Activated CD4-positive, CD25-positive, alpha-beta regulatory T cell (primary cell): ENCODE data around the gene CETN3.

Experiments
- DNase-seq, 4 experiments: peaks; one replicate each; lab custom pipeline; 2025; lab: John Stamatoyannopoulos, UW

The CETN3 gene

DNA sequence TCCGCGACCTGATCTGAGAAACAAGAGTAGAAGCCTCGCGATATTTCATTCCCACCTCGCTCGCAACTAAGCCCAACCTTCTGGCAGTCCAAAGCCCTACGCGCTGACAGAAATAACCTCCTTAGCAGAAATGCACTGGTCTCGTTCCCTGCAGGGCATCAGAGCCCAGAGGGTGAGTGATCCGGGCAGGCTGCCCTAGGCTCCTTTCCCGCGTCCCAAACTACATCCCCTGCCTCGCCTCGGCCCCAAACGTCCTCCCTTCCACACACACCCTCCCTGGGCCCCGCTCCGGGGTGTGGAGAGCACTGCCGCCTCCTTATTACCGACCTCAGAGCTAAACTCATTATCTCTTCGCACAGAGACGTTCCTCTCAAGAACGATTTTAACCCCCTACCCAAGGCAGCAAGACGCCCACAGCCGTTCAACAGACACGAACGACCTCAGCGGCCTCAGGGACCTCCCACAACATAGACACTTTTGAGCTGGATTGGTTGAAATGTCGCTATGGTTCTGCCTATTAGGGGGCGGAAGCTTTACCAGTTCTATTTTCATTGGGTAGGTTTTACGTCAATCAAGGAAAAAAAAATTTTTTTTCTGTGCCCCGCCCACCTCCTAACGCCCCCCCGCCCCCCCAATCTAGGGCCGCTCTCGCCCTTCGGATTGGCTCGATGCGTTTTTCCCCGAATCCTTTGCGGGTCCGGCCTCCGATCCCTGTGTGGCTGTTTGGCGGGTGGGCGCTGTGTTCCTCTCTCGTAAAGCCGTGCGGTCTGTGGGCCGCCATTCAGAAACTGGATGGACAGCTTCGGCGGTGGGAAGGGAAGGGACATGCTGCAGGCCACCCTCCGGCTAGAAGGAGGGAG, at the start of gene CETN3:
CETN3 (minus strand) TSS at position 439 of the 860 bp plus-strand sequence; CDS start at position 344, 95 bp downstream.
- peak; percentile 73 to 80 (median 74) for DNase-seq

DNA sequence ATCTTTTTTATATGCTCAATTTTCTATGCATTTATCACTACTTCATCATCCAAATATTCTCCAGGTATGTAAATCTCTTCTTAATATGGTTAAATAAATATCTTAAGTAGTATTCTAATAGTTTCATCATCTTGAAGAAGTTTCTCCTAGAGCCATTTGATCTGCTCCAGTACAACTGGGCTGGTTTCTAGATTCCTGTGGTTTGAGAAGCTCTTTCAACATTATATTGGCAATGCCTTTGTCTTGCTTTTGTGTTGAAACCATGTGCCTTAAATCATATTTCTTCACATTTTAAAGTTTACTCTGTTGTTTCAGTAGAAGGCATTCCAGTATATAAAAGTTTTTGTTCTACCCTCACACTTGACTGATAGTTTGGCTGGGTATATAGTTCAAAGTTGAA, 37.4 kb upstream of the CETN3 start:
- DNase-seq: no peak

DNA sequence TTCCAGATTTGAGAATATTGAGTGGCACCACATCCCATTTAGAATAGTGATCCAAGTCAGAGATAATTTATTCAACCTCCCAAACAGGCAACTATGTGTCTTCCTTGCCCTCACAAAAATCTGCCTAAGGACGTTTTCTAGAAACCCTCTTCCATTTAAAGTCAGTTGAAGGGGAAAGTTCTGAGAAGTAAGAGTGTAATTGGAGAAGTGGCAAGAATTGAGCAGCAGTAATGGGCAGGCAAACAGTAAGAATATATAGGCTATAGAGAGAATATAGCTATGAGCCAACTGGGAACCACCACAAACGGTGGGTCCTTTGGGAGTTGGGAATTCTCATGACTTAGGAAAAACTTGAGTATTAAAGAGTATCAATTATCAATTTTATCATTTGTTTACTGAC, 31.1 kb upstream of the CETN3 start:
- no peak for DNase-seq

DNA sequence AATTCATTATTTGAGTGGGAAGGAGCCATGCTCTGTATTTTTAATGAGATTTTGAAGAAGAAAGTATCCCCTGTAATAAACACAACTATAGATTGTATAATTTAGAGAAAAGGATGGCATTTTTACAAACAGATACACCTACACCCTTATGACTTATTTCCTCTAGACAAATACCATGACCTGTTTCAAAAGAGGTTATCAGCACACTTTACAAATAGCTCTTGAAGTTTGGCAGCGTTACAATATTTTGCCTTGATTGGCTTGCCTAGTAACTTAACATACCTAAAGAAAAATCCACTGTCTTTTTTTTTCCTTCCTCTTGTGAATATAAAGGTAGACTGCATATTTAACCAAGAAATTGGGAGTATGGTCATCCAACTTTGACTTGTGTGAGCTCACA, 28.5 kb upstream of the CETN3 start:
- no peak for DNase-seq

DNA sequence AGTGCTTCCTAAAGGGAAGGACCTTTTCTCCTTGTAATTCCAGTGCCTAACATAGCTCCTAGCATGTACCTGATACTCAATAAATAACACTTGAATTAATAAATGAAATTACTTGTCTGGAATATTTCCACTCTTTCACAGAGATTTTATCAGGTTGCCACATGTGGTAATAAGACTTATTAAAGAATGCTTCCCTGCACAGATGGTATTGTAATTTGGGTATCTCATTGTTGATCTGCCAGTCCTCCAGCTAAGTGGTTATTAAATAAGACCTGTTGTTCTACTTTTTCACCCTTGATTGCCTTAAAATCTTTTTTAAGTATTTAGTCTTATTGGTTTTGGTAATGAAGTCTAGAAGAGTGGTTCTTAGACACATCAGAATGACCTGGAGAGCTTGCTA, 28.1 kb upstream of the CETN3 start:
- no peak for DNase-seq

DNA sequence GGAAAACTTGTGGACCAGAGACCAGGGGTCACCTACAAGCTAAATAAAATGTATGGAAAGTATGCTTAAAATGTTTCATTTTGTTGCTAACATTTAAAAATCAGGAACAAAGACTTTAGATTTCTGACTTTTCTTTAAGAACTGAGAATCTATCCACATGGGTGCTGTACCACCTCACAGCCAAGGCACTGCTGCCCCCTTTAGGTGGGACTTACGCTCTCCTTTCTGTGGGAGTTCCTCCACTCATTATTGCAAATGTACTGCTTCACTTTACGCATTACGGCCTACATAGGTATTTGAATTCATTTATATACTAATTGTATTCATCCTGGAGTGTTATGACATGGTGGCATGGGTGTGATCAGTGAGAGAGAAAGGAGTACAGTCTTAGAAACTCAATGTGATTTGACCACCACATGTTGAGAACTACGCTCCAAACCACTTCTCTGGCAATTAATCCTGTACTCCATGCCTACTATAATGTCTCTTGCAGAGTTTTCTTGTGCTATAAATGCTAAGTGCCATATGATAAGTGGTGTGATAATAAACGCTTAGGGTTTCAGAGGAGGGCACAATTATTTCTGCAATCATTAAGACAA, 24.7 kb upstream of the CETN3 start:
- peak in 3 of 4 experiments; percentile 3 to 6 (median 6) for DNase-seq

DNA sequence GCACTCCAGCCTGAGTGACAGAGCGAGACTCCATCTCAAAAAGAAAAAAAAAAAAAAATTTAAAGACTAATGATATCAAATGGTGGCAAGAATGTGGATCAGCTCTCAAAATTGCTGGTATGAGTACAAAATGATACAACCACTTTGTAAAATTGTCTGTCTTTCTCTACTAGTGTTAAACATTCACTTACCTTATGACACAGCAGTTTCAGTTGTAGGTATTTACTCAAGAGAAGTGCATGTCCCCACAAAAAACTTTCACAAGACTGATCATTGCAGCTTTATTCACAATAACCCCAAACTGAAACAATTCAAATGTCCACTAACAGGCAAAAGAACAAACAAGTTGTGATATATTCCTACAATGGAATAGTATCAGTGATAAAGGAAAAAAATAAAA, 14.7 kb upstream of the CETN3 start:
- no peak for DNase-seq

DNA sequence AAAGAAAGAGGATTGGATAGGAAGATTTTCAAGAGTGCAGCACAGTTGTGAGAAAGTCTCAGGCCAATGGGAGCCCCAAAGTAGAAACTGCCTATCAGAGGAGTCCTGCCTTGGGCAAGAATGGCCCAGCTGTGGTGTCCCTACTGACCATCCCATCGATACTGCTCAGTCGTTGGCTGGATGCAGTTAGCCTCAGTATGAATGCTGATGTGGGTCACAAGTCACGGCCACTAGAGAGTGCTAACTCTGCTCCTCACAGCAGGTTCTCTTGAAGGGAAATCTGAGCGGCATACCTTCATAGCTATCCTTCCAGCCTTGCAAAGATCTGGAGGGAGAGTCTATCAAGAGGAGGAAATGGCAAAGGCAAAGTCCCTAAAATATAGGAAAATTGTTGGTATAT, 11.6 kb upstream of the CETN3 start:
- DNase-seq: no peak

DNA sequence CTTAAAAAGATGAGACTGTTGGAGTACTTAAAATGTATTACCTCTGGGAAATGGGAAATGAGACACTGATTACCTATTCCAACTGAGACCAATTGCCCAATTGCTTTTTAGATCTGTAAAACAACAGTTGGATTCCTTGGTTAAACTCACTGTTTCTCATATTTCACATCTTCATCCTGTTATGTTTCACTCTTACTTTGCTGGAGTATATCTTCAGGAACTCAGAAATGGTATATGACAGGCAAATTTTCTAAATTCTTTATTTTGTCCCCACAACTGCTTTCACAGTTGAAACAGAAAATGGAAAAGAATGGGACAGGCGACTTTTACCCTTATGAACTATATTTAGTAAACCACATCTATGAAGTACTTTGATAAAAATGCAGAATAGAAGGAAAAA, 8.7 kb upstream of the CETN3 start:
- no peak for DNase-seq

DNA sequence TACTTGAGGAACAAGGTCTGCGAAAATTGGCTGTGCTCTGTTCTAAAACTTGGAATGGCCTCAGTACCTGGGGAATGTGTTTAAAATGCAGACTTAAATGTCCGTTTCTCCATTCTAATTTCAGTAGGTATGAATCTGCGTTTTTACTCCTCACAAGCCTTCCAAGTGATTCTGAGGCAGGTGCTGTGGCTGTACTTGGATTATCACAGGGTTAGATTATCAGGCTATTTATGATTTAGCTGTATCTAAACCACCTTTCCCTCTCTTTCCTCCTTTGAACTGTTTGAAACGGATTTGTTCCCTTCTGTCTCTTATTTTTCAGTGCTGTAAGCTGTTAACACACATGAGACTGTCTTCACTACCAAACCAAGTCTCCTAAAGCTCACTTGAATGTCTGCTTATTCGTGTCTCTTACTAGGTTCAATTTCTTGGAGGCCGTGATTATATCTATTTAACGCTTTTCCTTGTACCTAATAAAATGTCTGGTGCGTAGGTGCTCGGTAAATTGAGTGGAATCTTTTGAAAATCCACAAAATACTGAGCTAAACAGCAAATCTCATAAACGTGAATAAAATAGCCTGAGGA, 714 bp upstream of the CETN3 start:
- no peak for DNase-seq

DNA sequence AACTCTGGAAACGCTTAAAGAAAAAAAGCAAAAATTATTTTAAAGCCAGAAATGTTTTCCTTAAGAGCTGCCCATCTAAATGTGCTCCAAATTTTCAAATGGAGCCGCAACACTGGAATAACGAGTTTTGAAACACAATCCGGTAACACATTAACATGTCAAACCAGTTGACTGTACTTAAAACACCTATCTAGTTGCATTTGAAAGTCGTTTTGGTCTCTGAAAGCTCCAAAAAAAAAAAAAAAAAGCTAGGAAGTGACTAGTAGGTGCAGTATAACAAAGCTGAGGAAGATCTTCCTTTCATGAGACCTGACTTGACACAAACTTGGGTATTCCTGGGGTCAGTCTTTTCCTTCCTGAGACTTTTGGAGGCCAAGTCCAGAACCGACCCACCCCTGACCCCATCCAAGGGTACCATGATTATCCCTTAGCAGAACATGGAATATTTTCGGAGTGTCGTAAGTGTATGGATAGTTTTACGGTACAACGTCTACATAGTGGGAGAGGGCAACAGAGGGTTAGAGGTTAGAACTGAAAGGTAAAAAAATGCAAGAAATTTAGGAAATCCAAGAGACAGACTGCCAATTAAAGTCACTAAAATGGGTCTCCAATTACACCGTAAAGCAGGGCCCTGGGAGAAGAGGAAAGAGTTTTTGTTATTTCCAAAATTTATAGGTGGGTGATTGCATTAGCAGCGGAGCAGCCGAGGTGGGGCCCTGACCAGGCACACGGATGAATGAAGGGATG, 812 bp downstream of the CETN3 start:
- DNase-seq: no peak

DNA sequence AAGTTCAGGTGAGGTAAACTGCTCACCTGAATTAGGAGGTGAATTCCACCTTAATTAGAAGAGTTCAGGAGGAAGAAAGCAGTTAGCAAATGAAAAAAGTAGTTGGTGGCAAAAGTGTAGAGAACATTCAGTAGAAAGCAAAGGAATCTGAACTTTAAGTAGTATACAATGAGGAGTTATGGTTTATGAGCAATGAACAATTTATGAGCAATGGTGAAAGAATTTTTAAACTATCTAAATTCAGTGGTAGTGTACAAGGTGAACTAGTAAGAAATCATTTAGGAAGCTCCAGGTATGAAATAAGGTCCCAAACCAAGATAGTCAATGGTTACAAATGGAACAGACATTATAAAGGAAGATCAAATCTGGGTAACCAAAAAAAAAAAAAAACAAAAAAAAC, 3.1 kb downstream of the CETN3 start:
- DNase-seq: no peak

DNA sequence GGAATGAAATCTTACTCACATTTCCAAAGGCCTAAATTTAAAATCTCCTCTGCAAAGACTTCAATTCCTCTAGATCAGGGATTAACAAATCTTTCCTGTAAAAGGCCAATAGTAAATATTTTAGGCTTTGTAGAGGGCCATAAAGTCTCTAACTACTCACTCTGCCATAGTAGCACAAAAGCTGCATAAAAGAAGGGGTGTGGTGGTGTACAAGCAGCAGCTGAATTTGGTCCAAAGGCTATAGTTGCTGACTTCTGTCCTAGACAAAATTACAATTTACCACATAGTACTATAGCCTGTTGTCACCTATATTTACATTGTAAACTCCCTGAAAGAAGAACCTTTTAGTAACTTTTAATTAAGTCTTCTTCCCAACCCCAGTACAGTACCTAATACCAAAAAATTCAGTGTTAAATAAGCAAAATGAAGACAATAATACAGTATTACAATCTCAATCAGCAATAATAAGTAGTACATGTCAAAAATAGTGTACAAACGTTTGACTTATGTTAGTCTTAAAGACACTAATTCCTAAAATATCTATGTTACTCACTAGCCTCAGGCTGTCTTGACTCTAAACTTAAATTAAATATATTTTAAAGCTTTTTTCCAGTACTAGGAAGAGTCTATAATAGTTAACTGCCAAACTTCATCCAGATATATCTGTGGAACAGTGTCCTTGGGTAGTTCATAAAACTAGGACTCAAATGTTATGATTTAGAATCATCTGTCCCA, 6.9 kb downstream of the CETN3 start:
- DNase-seq: no peak

DNA sequence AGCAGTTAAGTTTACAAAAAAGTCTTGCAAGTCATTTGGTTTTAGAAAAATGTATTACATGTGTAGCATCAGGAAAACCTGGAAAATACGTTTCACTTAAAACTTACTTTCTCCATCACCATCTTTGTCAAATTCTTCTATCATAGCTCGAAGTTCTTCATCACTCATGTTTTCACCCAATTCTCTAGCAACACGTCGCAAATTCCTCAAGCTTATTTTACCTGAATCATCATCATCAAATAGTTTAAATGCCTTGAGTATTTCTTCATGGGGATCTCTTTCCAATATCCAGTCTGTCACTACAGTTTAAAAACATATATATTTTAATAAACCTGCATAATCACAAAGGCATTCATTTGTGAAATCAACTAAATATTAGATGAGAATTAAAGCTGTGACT, 10.3 kb downstream of the CETN3 start:
- DNase-seq: no peak

DNA sequence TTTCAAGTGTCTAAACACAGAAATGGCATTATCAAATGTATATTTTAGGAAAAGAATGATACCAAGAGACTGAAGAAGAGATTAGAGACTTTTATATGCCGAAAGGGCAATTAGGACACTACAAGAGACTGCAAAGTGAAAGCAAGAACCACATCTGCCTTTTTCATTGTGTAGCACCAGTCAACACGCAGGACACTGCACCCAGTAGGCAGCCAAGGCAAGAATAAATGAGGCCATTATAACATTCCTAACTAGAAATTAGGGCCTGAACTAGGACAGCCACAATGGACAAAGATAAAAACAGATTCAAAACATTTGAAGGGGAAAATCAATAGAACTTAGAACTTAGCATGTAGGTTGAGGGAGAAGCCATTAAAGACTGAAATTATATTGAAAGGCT, 10.8 kb downstream of the CETN3 start:
- no peak for DNase-seq

DNA sequence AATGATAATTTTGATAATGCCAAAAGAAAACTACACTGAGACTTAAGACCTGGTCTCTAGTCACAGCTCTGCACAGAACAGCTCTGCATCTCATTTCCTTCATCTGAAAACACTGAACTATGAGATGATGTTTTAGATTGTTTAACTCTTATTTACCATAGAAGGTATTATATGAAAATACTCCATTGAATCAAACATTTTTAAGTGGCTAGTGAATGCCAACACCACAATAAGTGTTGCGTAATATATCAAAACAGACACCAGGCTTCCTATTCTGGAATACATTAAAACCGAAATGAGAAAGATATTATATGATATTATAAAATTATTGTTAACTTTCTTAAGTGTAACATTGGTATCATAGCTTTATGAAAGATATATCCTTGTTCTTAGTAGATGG, 14.6 kb downstream of the CETN3 start:
- DNase-seq: no peak

DNA sequence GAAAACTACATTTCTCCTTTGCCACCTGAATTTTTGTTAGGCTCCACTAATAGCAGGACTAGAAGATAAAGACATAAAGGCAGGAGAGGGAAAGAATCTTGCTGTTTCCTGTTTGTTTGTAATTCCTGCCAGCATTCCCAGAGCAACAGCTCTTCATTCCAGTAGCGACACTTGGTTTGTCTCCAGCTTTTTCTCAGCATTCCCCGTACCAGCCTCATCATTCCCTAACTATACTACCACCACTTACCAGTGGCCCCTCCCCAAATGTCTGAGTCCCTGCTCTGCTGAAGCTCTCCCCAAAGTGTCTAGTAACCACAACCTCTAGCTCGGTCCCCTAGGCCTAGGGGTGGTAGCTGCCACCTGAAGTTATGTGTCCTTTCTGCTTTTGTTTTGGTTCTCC, 18.6 kb downstream of the CETN3 start:
- no peak for DNase-seq

DNA sequence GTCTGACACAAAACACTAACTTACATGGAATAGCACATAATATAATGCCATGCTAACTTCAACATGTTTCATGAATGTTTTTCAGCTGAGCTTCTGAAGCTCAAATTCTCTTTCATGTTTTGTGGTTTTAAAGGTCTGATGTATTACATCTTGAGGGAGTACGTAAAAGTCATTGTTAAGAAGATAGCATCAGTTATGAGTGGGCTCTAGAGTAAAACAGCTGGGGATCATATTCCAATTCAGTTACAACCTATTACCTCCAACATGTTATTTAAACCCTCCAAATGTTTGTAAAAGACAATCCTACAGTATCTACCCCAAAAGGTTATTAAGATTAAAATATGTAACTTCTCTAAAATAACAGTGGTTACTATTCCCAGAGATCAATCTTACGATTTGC, 19.2 kb downstream of the CETN3 start:
- DNase-seq: no peak

DNA sequence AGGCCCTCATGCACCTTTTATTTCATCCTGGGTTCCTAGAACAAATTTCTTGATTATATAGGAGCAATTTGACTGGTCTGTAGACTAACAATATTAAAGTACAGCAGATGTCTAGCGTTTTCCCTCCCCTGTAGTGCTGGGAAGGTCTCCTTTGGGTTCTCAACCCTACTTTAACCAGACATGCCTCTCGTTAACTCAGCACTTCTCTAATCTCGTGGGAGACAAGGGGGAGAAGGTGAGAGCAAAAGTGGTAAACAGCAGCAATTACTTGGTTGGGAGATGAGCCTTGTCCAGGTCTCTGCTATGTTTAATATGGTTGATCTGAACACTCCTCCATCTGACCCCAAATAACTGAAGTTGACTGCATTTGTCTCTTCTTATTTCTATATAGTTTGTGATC, 22.0 kb downstream of the CETN3 start:
- DNase-seq: no peak

DNA sequence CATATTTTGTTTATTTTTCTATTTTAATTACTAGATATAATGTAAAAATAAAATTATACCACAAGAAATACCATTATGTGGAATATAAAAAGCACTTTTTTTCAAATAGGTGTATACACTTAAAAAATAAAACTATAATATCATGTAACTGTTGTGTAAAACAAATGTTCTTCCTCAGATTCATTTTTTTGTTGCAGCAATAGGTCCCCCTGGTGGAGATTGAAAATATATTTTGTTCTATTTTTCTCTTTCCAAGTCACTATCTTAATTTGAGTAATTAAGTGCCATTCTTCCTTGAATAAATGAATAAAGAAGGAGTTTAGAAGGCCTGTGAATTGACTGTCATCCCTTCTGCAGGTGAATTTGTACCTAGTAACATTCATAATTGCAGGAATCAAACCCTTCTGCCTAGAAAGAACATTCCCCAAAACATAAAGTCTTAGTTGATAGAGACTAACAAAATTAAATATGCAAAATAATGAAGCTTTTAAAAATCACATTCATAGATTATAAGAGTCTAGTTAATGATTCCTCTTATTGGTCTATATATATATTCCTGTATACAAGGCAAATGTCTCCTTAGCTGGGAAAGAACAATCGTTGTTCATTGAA, 23.4 kb downstream of the CETN3 start:
- no peak for DNase-seq

DNA sequence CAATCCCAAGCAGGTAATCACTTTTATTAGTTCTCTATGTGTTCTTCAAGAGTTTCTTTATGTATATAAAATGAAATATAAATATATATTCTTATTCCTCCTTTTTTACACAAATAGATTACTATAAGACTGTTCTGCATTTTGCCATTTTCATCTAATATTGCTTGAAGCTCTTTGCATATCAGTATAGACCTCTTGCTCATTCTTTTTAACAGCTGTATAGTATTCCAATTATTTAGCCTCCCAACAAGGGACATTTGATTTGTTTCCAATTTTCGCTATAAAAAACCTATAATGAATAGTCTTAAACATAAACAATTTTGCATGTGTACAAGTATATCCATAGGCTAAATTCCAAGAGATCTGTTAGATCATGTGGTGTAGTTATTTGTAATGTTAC, 25.2 kb downstream of the CETN3 start:
- DNase-seq: no peak

DNA sequence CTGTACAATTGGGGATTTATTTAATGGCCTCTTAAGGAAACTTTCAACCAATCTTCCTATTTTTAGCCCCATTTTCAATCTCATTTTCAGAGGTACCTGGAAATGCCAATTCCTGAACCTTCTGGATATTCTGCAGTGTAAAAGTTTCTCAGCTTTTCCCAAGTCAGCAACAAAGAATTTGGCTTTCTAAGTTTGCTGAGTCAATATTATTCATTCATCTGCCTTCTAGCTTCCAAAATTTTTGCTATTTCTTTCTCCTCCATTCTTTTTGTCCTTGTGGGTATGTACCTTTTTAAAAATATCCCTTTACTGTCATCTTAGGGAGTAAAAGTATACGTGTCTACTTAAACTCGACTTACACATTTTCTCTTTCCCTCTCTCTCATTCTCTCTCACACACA, 25.7 kb downstream of the CETN3 start:
- DNase-seq: no peak
